ENCODE results near the gene NDUFA3.

The NDUFA3 gene

GRCh38 chr19:54124393-54124792 is 21.7 kb downstream of the NDUFA3 start:
- no peak for ATAC-seq
- TF ChIP-seq CSRNP3 (CRISPR knock-in tag; IDR thresholded peaks at IDR 0.05): no peak
- TF ChIP-seq CSDC2 (CRISPR knock-in tag; IDR thresholded peaks at IDR 0.05): no peak
- no peak for TF ChIP-seq SNAI2 (CRISPR knock-in tag; IDR thresholded peaks at IDR 0.05)
- TF ChIP-seq OSR1 (CRISPR knock-in tag; IDR thresholded peaks at IDR 0.05): no peak

- no peak for ATAC-seq
- no peak for TF ChIP-seq SNAI2 (CRISPR knock-in tag; IDR thresholded peaks at IDR 0.05)
- no peak for TF ChIP-seq TCF4 (CRISPR knock-in tag; IDR thresholded peaks at IDR 0.05; ENCODE audit: borderline replicate concordance)
- TF ChIP-seq ZFP30 (CRISPR knock-in tag; IDR thresholded peaks at IDR 0.05): no peak
- no peak for TF ChIP-seq GLIS3 (CRISPR knock-in tag; IDR thresholded peaks at IDR 0.05)
- TF ChIP-seq TOX (CRISPR knock-in tag; IDR thresholded peaks at IDR 0.05; ENCODE audit: borderline replicate concordance): no peak
- TF ChIP-seq, protein P1, sequence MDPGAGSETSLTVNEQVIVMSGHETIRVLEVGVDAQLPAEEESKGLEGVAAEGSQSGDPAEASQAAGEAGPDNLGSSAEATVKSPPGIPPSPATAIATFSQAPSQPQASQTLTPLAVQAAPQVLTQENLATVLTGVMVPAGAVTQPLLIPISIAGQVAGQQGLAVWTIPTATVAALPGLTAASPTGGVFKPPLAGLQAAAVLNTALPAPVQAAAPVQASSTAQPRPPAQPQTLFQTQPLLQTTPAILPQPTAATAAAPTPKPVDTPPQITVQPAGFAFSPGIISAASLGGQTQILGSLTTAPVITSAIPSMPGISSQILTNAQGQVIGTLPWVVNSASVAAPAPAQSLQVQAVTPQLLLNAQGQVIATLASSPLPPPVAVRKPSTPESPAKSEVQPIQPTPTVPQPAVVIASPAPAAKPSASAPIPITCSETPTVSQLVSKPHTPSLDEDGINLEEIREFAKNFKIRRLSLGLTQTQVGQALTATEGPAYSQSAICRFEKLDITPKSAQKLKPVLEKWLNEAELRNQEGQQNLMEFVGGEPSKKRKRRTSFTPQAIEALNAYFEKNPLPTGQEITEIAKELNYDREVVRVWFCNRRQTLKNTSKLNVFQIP (CRISPR knock-in tag; IDR thresholded peaks at IDR 0.05; ENCODE audit: borderline replicate concordance, low read depth): no peak
- no peak for TF ChIP-seq CREB5 (CRISPR knock-in tag; IDR thresholded peaks at IDR 0.05; ENCODE audit: low read depth)
- TF ChIP-seq CSDC2 (CRISPR knock-in tag; IDR thresholded peaks at IDR 0.05): no peak
- TF ChIP-seq ZNF70 (CRISPR knock-in tag; IDR thresholded peaks at IDR 0.05): no peak
- TF ChIP-seq ARNTL (CRISPR knock-in tag; IDR thresholded peaks at IDR 0.05; ENCODE audit: borderline replicate concordance, low read depth): no peak
- no peak for TF ChIP-seq RARB (CRISPR knock-in tag; IDR thresholded peaks at IDR 0.05)
- TF ChIP-seq, protein P2, sequence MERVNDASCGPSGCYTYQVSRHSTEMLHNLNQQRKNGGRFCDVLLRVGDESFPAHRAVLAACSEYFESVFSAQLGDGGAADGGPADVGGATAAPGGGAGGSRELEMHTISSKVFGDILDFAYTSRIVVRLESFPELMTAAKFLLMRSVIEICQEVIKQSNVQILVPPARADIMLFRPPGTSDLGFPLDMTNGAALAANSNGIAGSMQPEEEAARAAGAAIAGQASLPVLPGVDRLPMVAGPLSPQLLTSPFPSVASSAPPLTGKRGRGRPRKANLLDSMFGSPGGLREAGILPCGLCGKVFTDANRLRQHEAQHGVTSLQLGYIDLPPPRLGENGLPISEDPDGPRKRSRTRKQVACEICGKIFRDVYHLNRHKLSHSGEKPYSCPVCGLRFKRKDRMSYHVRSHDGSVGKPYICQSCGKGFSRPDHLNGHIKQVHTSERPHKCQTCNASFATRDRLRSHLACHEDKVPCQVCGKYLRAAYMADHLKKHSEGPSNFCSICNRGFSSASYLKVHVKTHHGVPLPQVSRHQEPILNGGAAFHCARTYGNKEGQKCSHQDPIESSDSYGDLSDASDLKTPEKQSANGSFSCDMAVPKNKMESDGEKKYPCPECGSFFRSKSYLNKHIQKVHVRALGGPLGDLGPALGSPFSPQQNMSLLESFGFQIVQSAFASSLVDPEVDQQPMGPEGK (CRISPR knock-in tag; IDR thresholded peaks at IDR 0.05; ENCODE audit: borderline replicate concordance): no peak
- TF ChIP-seq ESRRG (CRISPR knock-in tag; IDR thresholded peaks at IDR 0.05): no peak
These were observed 23.1 kb downstream of the NDUFA3 start for GRCh38 chr19:54125713-54126112.

DNA sequence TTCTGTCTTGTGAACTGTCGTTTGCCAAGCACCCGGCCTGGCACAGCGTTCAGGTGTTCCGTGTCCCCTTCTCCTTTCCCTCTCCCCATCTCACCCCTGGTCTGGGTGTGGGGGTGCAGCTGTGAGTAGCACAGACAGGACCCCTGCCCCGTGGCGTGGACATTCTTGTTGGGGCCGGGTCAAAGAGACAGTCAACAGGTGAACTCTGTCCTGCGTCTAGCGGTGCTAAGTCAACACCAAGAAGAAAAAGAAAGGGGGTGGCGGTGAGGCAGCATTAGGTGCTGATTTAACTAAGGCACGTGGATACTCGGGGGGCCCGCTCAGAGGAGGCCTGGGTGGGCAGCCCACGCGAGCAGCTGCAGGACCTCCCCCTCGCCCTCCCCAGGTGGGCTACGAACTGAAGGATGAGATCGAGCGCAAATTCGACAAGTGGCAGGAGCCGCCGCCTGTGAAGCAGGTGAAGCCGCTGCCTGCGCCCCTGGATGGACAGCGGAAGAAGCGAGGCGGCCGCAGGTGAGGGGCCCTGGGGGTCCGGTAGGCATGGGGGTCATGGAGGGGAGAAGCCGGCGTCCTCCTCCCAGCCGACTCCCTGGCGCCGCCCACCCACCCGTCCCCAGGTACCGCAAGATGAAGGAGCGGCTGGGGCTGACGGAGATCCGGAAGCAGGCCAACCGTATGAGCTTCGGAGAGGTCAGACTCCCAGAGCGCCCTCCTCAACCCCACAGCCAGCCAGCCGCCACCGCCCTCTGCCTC is 25.2 kb downstream of the NDUFA3 start:
- TF ChIP-seq, protein P2 (CRISPR knock-in tag; IDR thresholded peaks at IDR 0.05; ENCODE audit: borderline replicate concordance): no peak
- no peak for ATAC-seq

GRCh38 chr19:54128441-54128725 is 25.7 kb downstream of the NDUFA3 start:
- TF ChIP-seq OSR1 (CRISPR knock-in tag; IDR thresholded peaks at IDR 0.05) (no peak), ZNF8 (CRISPR knock-in tag; IDR thresholded peaks at IDR 0.05) (no peak), SNAI2 (CRISPR knock-in tag; IDR thresholded peaks at IDR 0.05) (no peak), RARB (CRISPR knock-in tag; IDR thresholded peaks at IDR 0.05) (no peak)
- ATAC-seq: no peak

DNA sequence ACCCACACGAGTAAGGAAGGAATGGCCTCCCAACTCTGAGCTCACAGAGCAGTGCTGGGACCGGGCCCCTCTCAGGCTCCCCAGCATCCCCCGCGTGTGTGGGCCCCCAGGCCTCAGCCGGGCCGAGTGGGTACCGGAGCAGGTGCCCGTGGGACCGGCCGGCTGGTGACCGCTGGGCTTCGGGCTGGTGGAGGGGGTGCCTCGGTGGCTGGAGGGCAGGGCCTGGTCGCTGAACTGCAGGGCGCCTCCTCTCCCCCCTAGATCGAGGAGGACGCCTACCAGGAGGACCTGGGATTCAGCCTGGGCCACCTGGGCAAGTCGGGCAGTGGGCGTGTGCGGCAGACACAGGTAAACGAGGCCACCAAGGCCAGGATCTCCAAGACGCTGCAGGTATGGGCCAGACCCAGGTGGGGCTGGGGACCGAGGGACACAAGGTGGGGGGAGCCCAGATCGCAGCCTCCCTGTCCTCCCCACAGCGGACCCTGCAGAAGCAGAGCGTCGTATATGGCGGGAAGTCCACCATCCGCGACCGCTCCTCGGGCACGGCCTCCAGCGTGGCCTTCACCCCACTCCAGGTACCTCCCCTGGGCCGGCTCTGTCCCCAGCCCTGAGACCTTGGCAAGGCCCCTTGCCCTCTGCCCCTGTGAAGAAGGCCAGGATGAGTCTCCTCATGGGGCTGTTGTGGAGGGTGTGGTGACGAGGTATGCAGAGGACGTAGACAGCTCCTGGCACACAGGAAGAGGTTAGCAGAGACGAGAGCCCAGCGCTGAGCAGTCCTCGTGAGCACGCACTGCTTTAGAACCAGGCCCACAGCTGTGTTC is 26.4 kb downstream of the NDUFA3 start:
- no peak for ATAC-seq
- TF ChIP-seq CREB5 (CRISPR knock-in tag; IDR thresholded peaks at IDR 0.05; ENCODE audit: low read depth): no peak
- TF ChIP-seq RARB (CRISPR knock-in tag; IDR thresholded peaks at IDR 0.05): no peak
- TF ChIP-seq ARNTL (CRISPR knock-in tag; IDR thresholded peaks at IDR 0.05; ENCODE audit: borderline replicate concordance, low read depth): no peak
- TF ChIP-seq, protein P2 (CRISPR knock-in tag; IDR thresholded peaks at IDR 0.05; ENCODE audit: borderline replicate concordance): no peak
- no peak for TF ChIP-seq CSDC2 (CRISPR knock-in tag; IDR thresholded peaks at IDR 0.05)
- no peak for TF ChIP-seq GLIS3 (CRISPR knock-in tag; IDR thresholded peaks at IDR 0.05)
- TF ChIP-seq, protein P1 (CRISPR knock-in tag; IDR thresholded peaks at IDR 0.05; ENCODE audit: borderline replicate concordance, low read depth): no peak

All from SK-N-SH treated with all-trans-retinoic acid at 6 μM for 48 hours (cell line).